WERI-Rb-1 (cell line): Measurements from ENCODE around the gene CDK17.

Source experiments
- DNase-seq: peaks from one replicate; pipeline ENCODE4 v3.0.0-alpha.2; 2020
- H3K27ac ChIP-seq: fragments of 250-450 bp; sonication (Bioruptor Pico); 2 replicates; pipeline ENCODE4 v1.5.1; 2020; ENCODE audit warnings: mild to moderate bottlenecking, moderate library complexity
- H3K27me3 ChIP-seq: fragments of 250-450 bp; sonication (Bioruptor Pico); 2 replicates; pipeline ENCODE4 v1.5.1; 2021; ENCODE audit warnings: mild to moderate bottlenecking, low read depth, moderate library complexity; ENCODE audit not compliant: insufficient read depth, severe bottlenecking
- H3K36me3 ChIP-seq: fragments of 250-450 bp; sonication (Bioruptor Pico); 2 replicates; pipeline ENCODE4 v1.5.1; 2020; ENCODE audit warnings: mild to moderate bottlenecking, moderate library complexity
- H3K4me3 ChIP-seq: 2 replicates; pipeline ENCODE4 v1.5.1; 2011; ENCODE audit warnings: low read depth, mild to moderate bottlenecking, control low read depth, low read length
- H3K9me3 ChIP-seq: fragments of 250-450 bp; sonication (Bioruptor Pico); 2 replicates; pipeline ENCODE4 v1.5.1; 2021; ENCODE audit warnings: mild to moderate bottlenecking, moderate library complexity; ENCODE audit not compliant: severe bottlenecking
- TF ChIP-seq, protein P1 (sequence below): IDR thresholded peaks from 2 replicates; pipeline ENCODE4 v1.5.1; 2011; ENCODE audit warnings: low read depth, mild to moderate bottlenecking, control low read depth, inconsistent platforms, low read length

CDK17 gene

DNA sequence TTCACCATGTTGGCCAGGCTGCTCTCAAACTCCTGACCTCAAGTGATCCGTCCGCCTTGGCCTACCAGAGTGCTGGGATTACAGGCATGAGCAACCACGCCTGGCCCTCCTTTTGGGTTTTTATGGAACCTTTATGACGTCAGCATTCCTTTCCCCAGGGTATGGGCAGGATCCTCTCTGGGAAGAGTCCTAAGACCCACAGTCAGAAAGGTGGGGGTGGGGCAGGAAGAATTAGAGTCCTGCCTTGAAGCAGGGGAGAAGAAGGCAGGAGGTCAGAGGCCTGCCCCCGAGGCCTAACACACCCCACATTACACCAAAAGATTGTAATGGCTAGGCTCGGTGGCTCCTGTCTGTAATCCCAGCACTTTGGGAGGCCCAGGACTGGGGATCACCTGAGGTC is 30.8 kb upstream of the CDK17 start:
- no peak for DNase-seq
- TF ChIP-seq, protein P1, sequence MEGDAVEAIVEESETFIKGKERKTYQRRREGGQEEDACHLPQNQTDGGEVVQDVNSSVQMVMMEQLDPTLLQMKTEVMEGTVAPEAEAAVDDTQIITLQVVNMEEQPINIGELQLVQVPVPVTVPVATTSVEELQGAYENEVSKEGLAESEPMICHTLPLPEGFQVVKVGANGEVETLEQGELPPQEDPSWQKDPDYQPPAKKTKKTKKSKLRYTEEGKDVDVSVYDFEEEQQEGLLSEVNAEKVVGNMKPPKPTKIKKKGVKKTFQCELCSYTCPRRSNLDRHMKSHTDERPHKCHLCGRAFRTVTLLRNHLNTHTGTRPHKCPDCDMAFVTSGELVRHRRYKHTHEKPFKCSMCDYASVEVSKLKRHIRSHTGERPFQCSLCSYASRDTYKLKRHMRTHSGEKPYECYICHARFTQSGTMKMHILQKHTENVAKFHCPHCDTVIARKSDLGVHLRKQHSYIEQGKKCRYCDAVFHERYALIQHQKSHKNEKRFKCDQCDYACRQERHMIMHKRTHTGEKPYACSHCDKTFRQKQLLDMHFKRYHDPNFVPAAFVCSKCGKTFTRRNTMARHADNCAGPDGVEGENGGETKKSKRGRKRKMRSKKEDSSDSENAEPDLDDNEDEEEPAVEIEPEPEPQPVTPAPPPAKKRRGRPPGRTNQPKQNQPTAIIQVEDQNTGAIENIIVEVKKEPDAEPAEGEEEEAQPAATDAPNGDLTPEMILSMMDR = no peak
- Histone ChIP-seq H3K27me3 (no peaks in the 10 kb centered on the region), H3K9me3 (no peaks in the 10 kb centered on the region), H3K36me3 (no peaks in the 10 kb centered on the region), H3K4me3 (no peak overlapping the region), H3K27ac (no peak overlapping the region)

DNA sequence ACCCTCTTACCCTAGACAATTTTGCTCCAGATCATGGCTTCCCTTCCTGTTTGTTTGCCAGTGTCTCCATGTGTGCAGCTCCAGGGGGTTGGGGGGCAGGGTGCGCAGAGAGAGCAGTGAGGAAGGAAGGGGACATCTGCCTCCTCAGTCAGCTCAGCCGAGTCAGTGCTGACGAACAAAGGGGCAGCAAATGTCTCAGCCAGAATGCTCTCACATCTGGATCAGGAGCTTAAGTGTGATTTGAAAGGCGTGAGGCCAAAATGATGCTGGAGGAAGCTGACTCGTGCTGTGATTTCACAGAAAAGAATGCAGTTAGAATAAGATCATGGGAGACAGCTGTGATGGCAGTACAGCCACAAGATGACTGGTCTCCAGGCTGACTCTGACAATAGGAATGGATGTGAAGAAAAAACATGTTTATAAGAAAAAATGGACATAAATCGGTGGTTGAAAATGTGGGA is 27.1 kb upstream of the CDK17 start:
- H3K27ac ChIP-seq = no peak overlapping the region
- no peaks in the 10 kb centered on the region for H3K36me3 ChIP-seq
- H3K4me3 ChIP-seq = no peak overlapping the region
- no peaks in the 10 kb centered on the region for H3K9me3 ChIP-seq
- peak; percentile 14 for DNase-seq
- H3K27me3 ChIP-seq = no peaks in the 10 kb centered on the region
- TF ChIP-seq, protein P1 = no peak

DNA sequence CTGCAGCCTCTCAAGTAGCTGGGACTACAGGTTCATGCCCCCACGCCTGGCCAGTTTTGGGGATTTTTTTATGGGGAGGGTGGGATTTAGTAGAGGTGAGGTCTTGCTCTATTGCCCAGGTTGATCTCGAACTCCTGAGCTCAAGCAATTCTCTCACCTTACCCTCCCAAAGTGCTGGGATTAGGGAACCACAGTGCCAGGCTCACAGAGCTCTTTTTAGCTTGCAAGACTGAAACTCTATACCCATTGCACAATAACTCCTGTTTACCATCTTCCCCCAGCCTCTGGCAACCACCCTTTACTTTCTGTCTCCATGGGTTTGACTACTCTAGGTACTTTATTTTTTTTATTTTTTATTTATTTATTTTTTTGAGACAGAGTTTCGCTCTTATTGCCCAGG is 25.7 kb upstream of the CDK17 start:
- H3K36me3 ChIP-seq = no peaks in the 10 kb centered on the region
- H3K27me3 ChIP-seq = no peaks in the 10 kb centered on the region
- TF ChIP-seq, protein P1 = no peak
- no peak overlapping the region for H3K4me3 ChIP-seq
- no peak overlapping the region for H3K27ac ChIP-seq
- DNase-seq = no peak
- no peaks in the 10 kb centered on the region for H3K9me3 ChIP-seq

DNA sequence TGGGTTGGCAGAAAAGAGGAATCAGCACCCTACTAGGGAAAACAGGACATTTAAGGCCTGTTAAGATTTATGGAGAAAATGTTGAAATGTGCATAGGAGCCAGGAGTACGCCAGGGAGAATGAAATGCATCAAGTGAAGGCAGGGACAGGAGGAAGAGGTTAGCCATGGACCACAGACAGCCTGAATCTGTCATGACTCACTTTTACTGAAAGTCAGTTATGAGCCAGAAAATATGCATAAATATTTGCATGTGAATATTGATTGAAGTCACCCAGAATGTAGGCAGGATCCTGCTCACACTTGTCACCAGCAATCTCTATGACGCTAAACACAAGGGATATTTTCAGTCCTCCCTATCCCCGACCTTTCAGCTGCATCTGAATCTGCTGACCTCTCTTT is 25.1 kb upstream of the CDK17 start:
- TF ChIP-seq, protein P1 = no peak
- no peak overlapping the region for H3K27ac ChIP-seq
- H3K36me3 ChIP-seq = no peaks in the 10 kb centered on the region
- no peak for DNase-seq
- H3K9me3 ChIP-seq = no peaks in the 10 kb centered on the region
- H3K4me3 ChIP-seq = no peak overlapping the region
- no peaks in the 10 kb centered on the region for H3K27me3 ChIP-seq

DNA sequence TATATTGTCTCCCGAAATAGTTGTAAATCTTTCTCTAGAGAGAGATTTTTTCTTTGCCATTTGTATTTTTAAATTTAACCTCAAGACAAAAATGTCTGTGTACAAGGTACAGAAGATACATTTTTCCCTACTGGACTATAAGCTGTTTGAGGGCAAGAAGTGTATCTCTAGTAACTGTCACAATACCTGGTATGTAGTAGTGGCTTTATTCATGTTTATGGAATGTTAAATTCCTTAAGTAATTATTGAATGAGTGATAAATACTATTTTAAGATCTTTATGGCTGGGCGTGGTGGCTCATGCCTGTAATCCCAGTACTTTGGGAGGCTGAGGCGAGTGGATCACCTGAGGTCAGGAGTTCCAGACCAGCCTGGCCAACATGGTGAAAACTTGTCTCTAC is 24.4 kb upstream of the CDK17 start:
- H3K27ac ChIP-seq = no peak overlapping the region
- no peak for DNase-seq
- H3K9me3 ChIP-seq = no peaks in the 10 kb centered on the region
- H3K36me3 ChIP-seq = no peaks in the 10 kb centered on the region
- H3K27me3 ChIP-seq = no peaks in the 10 kb centered on the region
- TF ChIP-seq, protein P1 = no peak
- H3K4me3 ChIP-seq = no peak overlapping the region

DNA sequence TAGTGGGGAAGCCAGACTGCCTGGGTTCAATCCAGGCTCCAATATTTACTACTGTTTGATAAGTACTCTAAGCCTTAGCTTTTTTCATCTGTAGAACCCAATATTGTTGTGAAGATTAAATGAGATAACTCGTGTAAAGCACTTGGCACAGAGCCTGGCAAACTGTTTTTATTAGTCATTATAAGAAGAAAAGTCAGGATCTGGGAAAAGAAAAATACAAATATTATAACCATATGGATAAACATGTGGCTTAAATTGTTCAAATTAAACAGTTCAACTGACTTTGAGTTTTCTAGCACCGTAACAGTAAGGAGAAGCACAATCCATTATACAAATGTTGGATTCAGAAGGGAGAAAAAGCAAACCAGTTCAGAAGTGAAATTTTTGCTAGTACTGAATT is 22.0 kb upstream of the CDK17 start:
- Histone ChIP-seq H3K4me3 (no peak overlapping the region), H3K27ac (no peak overlapping the region), H3K36me3 (no peaks in the 10 kb centered on the region), H3K27me3 (no peaks in the 10 kb centered on the region), H3K9me3 (no peaks in the 10 kb centered on the region)
- no peak for DNase-seq
- TF ChIP-seq, protein P1 = no peak
